ENCODE data around the gene FTMT.

DNA sequence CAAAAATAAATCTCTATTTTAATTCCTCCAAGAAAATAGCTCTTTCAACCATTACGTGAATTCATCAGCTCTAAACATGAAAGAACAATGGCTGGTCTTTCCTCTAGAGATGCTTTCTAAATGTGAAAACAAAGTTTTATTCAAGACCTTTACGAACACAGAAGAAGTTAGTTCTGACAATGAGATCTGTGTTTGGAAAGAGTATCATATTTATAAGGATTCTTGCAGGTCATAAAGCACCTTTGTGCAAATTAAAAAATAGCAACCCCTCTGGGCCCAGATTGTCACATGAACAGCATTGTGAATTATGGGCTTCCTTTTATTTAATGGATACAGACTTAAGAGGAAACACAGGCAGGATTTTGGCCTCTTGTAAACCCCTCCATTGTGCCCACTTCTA lies 17.7 kb upstream of the FTMT start:
- TF ChIP-seq, protein P1, sequence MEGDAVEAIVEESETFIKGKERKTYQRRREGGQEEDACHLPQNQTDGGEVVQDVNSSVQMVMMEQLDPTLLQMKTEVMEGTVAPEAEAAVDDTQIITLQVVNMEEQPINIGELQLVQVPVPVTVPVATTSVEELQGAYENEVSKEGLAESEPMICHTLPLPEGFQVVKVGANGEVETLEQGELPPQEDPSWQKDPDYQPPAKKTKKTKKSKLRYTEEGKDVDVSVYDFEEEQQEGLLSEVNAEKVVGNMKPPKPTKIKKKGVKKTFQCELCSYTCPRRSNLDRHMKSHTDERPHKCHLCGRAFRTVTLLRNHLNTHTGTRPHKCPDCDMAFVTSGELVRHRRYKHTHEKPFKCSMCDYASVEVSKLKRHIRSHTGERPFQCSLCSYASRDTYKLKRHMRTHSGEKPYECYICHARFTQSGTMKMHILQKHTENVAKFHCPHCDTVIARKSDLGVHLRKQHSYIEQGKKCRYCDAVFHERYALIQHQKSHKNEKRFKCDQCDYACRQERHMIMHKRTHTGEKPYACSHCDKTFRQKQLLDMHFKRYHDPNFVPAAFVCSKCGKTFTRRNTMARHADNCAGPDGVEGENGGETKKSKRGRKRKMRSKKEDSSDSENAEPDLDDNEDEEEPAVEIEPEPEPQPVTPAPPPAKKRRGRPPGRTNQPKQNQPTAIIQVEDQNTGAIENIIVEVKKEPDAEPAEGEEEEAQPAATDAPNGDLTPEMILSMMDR (IDR thresholded peaks at IDR 0.05) = no peak
- TF ChIP-seq POLR2A (IDR thresholded peaks at IDR 0.05) = no peak

Data from thyroid gland (tissue), 4 donors.